Measurements from ENCODE around the gene LMF1. TPM values are rescaled to one million over a fixed set of nuclear protein-coding genes. Genes with fewer than 3 reads are reported as not detected.

Gene LMF1
- 24.6 TPM for total RNA-seq (ENCODE audit: insufficient read depth, low replicate concordance)

DNA sequence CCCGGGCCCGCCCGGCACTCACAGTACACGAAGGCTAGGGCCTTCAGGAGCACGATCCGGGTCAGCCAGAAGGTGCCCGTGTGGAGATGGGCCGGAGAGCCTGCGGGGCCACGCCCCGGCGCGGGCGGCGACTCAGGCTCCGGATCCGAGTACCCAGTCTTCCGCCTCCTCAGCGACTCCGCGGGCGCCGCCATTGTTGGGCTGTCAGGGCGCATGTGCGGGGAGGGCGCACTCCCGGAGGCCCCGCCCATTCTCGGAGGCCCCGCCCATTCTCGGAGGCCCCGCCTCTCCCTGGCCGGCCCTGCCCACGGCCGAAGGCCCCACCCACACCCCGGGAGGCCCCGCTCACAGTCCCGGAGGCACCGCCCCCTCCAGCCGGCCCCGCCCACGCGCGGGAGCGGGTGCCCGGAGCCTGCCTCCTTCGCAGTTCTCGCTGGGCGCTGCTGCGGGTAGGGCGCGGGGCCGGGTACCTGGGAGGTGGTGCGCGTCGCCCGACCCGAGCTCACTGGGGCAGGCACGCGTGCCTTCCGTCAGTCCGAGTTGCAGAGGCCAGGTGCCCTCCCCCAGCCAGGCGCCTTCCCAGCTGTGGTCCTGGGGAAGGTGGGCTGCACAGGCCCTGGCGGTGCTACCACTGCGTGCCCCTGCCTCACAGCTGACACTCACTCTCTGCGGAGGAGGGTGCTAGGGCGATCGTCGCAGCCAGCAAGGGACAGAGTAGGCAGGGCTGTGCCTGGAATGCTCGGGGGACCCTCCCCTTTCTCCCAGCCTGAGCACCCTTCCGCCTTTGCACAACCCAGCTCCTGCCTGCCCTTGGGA, at the start of gene LMF1:
Gene LMF1, minus strand, starts transcription at position 219 of the 816 bp plus-strand sequence. Its CDS starts 4 bp downstream, at position 215.
- peak; percentile 94 for DNase-seq (ENCODE audit: low spot score)

DNA sequence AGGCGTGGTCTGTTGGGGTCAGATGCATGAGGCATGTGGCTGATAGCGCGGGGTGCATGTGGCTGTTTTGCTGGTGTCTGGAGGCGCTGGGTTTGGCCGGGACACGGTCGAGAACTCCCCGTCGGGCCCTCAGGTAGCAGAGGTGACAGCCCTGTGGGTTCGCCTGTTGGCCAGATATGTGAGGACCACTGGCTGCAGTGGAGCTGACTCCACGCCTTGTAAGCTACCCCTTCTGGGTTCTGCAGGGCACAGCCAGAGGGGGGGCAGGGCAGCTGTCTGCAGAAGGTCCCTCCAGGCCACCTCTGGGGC, 49.3 kb upstream of the LMF1 start:
- no peak for DNase-seq (ENCODE audit: low spot score)

DNA sequence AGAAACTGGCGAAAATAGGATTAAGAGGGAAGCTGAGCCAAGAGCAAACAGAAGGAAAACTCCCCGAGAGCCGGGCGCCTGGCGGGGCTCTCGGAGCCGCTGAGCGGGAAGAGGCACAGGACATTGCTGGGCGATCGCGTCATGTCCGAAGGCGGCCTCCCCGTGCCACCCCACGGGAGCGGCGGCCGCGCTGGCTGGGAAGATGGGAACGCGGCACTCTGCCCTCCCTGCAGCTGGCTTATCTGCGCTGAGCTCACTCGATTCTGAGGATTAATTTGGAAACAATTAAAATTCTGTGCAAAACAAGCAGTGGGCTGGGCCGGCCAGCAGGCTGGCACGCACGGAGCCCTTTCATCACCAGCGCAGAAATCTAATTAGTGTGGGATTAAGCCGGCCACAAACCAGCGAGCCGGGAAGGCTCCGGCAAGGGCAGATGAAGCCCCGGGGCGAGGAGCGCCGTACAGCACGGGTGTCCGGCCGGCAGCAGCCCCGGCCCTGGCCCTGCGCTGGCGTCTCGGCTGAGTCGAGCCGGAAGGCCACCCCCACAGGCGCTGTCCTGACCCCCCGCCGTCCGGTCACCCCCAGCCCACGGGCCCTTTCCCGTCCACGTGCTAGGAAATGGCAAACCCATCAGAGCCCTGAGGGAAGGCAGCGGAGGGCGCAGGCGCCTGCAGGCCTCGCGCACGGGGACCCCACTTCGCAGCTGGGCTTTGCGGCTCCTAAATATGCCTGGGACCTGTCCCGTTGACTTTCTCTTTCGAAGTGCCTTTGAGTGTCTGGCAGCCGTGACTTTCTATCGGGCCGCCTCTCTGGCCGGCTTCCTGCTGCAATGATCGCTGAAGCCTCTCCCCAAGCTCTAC, 48.7 kb upstream of the LMF1 start:
- DNase-seq (ENCODE audit: low spot score) = peak; percentile 75

DNA sequence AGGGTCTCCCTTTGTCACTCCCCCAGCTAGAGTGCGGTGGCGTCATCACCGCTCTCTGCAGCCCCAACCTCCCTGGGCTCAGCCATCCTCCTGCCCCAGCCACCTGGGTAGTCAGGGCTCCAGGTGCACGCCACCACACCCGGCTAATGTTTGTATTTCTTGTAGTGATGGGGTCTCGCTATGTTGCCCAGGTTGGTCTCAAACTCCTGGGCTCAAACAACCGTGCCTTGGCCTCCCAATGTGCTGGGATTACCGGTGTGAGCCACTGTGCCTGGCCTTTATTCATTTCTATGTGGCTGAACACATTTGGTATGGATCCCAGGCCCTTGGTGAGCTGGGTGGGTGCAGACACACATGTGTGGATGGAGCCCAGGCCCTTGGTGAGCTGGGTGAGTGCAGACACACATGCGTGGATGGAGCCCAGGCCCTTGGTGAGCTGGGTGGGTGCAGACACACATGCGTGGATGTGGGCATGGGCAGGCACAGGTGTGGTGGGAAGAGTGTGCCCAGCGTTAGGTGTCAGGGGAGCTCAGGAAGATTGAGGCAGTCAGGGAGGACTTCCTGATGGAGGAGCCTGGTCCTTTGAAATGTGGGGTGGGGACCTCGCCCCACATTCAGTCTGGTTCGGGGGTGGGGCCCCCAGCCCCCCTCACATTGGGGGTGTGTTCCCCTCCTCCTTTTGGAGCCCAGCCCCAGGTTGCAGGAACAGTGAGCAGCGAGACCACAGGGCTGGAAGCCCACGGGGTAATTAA, 47.8 kb upstream of the LMF1 start:
- no peak for DNase-seq (ENCODE audit: low spot score)

DNA sequence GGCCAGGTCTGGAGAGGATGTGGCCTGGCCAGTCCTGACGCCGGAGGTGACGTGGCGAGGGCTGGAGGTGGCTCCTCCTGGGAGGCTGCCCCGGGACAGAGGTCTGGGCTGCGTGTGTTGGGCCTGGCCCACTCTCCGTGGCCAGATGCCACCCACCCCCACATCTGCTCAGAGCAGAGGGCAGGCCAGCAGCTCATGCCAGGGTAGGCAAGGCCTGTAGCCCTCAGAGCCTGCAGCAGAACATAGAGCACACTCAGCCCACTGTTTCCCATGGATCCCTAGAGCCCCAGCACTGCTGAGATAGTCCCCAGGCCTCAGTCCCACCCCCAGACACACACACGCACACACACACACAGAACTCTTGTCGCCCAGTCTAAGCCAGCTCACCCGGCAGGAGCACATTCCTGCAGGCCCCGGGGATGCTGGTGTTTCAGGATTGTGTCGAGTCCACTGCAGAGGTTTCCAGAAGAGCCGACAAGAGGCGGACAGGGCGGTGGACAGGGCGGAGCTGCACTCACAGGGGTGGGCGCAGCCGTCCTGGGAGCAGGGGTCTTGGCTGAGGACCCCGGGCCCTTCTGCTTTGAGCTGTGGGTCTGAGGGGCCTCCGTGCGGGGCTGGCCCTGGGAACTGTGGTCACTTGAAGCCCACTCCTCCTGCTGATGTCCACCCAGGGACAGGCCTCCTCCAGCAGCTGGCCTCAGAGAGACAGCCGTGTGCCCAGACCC, 44.1 kb upstream of the LMF1 start:
- DNase-seq (ENCODE audit: low spot score) = peak; percentile 76

DNA sequence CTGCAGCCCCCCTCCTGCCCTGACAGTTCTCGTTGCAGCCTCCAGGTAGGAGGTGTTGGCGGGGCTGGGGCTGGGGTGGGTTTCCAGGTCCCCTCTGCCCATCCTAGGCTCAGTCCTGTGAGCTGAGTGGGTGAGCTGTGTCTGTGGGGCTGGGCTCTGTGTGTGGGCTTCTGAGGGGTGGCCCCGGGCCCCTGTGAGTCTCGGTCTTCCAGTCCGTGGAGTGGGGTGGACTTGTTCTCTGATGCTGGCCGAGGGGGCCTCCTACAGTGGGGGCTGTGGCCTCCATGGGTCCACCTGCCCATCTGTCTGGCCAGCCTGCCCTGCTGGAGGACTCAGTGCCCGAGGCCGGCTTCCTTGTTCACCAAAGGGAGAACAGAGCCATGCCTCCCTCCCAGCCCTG, 43.4 kb upstream of the LMF1 start:
- no peak for DNase-seq (ENCODE audit: low spot score)

DNA sequence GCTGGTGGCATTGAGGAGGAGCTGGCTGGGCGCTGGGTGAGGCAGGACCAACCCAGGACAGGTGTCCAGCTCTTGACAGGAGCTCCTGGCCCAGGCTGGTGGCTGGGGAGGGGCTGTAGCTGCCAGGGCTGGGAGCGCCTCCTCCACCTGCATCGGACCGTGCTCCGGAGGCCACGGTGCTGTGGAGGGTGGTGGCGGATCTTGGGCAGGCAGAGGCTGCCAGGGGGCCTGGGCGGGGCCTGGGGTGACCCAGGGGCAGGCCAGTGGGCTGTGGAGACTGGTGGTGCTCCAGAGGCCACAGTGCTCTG, 42.8 kb upstream of the LMF1 start:
- DNase-seq (ENCODE audit: low spot score) = no peak

DNA sequence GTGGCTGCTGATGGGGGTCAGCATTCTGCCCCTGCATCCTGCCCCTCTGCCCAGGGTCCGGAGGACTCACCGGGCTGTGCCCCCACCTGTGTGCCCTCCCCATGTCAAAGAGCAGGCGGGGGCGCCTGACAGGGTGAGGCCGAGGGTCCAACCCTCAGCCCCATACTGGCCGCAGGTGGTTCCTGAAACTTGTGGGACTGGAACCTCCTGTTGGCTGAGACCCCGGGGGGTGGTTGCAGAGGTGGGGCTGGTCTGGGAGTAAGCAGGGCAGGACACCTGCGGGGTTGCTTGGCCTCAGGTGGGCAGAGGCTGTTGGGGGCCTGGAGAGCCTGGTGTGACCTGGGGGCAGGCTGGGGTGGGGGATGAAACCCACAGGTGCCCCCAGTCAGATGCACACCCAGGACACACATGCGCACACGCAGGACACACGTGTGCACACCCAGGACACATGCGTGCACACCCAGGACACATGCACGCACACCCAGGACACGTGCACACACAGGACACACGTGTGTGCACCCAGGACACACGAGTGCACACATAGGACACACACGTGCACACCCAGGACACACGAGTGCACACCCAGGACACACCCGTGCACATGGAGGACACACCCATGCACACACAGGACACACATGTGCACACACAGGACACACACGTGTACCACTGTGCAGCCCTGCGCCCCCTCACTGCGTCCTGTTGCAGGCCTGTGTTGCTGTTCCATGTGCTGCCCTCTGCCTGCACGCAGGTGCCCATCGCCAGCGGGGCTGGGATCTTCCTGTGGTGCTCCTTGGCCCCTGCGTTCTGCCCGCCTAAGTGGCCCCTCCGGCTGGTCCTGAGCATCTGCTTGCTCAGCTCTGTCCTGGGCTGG, 42.2 kb upstream of the LMF1 start:
- no peak for DNase-seq (ENCODE audit: low spot score)

DNA sequence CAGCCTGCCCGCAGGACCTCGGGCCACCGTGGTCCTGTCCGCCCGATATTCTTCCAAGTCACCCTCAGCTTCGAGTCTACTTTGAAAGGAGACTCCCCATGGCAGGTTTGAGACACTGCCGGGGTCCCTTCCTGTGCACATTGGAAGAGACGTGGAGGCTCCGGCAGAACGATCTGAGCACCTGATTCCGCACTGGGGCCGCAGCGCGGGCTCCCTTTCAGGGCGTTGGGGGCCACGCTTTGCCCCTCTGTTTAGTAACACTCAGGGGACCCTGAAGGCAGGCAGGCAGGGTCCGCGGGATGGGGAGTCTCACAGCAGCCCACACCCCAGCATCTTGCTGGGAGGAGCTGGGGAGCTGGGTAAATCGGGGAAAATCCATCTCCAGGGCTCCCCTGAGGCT, 41.4 kb upstream of the LMF1 start:
- DNase-seq (ENCODE audit: low spot score) = no peak

DNA sequence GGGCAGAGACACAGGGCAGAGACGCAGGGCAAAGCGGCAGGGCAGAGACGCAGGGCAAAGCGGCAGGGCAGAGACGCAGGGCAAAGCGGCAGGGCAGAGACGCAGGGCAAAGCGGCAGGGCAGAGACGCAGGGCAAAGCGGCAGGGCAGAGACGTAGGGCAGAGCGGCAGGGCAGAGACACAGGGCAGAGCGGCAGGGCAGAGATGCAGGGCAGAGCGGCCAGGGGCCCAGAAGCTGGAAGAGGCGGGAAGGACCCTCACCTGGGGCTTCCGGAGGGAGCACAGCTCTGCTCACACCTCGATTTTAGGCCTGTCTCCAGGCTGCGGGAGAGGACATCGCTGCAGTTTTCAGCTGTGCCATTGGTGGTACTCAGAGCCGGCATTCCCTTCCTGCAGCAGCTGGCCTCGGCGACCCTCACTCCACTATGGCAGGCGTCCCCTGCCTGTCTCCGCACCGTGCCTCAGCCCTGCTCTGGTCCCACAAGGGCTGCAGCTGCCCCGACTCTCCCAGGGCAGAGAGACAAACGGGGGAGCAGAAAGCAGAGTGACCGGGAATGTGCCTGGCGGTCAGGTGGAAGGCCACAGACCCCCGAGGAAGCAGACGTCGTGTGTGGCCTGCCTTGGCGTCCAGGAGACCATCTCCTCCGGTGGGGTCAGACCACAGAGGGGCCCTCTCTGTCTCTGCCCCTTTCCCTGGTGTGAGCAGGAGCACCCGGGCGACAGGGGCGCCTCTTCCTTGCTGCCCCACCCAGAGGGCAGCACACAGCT, 40.7 kb upstream of the LMF1 start:
- DNase-seq (ENCODE audit: low spot score) = no peak

DNA sequence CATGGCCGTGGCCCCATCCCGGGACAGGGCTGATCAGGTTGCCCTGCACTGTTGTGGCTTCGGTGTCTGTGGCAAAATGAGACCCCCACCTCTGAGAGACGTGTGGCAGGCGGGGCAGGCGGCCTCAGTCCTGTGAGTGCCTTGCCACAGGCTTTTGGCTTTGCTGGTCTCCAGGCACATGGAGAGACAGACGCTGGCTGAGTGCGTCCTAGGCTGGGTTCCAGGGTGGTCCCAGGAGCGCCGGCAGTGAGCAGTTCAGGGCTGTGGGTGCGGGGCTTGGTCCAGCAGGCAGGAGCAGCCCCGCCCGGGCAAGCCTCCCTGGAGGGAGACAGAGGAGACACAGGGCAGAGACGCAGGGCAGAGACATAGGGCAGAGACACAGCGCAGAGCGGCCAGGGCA, 40.0 kb upstream of the LMF1 start:
- no peak for DNase-seq (ENCODE audit: low spot score)

DNA sequence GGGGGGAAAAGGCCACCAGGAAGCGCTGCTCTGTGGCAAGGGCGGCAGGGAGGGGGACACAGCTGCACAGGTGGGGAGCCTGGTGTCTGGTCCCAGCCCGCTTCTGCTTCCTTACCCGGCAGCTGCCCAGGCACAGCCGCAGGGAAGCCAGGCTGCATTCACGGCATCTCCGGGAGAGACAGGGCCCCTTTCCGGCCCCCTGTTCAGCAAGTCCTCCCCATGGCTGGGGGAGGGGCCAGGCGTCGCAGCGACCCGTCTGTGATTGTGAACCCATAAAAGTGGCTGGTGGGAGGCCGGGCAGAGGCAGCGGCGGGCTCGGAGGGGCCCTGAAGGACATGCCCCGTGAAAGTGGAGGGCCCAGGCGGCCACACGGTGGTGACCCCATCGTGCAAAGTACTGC, 39.5 kb upstream of the LMF1 start:
- DNase-seq (ENCODE audit: low spot score) = peak; percentile 43

DNA sequence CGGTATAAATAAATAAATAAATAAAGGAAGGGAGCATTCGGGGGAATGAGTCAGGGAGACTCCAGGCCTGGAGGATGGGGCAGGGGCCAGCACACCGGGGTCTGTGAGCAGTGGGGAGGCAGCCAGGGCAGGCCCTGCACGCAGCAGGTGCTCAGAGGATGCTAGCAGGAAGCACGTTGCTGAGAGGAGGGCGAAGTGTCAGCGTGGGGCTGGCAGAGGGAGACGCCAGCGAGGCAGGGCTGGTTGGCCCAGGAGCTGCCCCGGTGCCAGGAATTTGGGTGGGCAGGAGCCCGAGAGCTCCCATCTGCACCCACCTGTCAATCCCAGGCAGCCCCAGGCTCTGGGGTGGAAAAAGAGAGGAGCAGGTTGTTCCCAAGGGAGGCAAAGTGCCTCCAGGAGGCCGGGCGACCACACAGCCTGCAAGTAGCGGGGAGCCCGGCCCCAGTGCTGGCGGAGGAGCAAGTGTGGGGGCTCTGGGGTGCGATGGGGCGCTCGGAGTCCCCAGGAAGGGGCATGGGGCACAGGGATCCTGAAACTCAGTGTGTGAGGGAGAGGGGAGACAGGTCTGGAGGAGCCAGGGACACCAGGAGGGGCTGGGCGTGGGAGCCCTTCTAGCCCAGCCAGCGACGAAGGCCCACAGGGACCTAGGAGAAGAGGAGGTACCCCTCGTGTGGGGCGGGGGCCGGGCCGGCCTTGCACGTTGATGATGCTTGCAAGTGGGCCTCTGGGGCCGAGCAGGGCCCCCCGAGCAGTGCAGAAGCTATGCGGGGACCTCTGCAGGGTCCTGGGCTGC, 38.8 kb upstream of the LMF1 start:
- DNase-seq (ENCODE audit: low spot score) = no peak

DNA sequence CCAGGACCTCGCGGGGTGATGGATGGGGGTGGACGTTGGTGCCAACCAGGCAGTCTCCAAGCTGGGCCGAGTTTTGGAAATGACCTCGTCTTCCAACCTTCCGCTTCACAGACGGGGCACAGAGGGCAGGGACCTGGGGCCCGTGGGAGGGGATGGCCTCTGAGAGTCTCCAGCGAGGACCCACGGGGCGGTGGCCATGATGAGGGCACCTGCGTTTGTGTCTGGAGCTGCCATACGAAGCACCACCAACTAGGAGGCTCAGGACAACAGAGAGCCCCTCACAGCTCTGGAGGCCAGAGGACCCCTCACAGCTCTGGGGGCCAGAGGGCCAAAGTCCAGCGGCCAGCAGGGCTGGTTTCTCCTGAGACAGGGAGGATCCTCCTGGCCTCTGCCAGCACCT, 37.3 kb upstream of the LMF1 start:
- DNase-seq (ENCODE audit: low spot score) = no peak

DNA sequence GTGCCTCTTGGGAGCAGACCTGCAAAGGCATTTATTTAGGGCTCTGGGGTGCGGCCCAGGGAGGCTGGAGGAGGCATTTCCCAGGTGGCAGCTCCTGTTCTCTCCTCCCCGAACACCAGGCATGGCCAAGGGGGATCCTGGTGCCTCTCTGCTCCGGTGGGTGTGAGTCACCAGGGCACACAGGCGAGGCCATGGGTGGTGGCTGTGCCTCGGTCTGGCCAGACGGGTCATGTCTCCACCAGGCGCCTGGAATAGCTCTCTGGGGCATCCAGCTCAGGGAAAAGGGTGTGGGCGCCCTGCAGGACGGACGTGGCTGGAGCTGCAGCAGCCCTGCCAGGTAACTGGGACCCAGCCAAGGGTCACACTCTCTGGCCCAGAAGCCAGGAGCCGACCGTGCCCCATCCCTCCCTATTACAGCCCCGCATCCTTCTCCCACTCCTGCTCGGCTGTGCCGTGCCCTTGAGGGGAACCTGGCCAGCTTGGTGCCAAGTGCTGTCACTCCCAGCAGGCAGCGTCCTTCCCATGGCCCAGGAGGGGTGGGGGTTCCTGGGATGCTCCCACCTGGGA, 36.6 kb upstream of the LMF1 start:
- DNase-seq (ENCODE audit: low spot score) = no peak

DNA sequence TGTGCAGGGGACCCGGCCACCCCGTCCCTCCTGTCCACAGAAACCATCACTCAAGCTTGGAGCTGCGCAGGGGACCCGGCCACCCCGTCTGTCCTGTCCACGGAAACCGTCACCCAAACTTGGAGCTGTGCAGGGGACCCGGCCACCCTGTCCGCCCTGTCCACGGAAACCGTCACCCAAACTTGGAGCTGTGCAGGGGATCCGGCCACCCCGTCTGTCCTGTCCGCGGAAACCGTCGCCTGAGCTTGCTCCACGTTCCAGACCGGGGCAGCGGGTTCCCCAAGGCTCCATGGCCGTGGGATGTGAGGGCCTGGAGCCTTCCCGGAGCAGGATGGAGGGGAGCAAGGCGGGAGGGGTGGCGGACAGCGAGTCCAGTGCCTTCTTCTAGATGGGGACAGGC, 36.0 kb upstream of the LMF1 start:
- no peak for DNase-seq (ENCODE audit: low spot score)

DNA sequence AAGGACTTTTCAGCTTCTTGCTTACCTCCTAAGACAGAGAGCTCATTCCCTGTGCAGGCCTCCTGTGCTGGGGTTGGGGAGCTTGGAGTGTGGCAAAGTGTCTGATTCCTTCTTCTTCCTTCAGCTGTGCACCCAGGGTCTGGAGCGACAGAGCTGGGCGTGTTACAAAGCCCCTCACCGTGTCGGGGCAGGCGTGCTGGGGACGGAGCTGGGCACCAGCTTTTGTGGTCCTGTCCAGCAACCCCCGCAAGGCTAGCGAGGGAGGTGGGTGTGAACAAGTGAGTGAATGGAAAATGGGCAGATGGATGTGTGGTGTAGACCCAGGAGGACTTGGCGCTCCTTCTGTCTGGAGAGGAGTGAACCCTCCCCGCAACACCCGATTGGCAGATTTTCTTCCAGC, 34.5 kb upstream of the LMF1 start:
- no peak for DNase-seq (ENCODE audit: low spot score)

DNA sequence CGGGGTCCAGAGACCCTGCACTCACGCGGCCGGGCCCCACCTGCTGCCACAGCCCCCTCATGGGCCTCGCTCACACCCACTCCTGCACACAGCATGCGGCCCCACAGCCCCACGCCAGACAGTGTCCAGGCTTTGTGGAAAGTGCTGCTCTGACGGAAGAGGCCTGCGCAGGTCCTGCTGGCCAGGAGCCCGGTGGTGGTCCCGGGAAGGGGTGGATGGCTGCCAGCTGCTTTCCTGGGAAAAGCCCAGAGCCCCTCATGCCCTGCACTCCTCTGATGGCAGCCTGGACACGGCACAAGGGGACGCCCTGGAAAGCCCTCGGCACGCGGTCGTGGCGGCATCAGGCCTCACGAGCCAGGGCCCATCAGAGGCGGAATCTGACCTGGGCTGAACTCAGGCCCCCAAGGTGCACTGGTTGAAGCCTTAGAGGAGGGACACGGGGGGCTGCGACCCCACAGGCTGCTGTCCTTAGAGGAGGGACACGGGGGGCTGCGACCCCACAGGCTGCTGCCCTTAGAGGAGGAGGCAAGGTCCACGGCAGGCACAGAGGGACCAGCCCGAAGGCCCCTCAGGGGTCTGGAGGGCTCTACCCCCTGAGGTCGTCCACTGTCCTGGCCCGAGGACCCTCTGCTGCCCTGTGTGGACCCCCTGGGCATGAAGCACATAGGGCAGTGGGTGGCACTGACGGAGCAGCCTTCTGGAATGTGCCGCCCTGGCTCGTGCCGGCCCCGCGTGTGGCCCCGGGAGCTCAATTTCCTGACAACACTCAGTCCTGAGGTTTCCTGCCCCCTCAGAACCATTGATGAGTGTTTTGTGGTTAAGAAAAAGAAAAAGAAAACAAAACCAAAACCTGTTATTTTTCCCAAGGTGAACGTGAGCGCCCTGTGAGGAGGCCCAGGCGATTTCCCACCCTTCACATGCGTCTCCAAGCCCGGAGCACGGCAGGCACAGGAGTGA, 32.9 kb upstream of the LMF1 start:
- DNase-seq (ENCODE audit: low spot score) = no peak
